Spinal cord (tissue), 10 donors: Measurements from ENCODE around the gene CANX. TPM values are rescaled to one million over a fixed set of nuclear protein-coding genes. Genes with fewer than 3 reads are reported as not detected.
"Not testable (repeated sequence)": the region's sequence is repeated elsewhere in the genome, so short reads cannot be mapped to it uniquely, and the experiment has no call there.

ENCODE experiments used
- DNase-seq, 6 donors: peaks; one replicate each; pipeline versions ENCODE4 v3.0.0 to v3.0.0-alpha.2; 2013 to 2015; ENCODE audit warnings: low spot score in 6 of 6, low read depth in 4 of 6
- H3K27ac ChIP-seq: one replicate; pipeline ENCODE4 v1.5.1; 2013; ENCODE audit warnings: low read depth, low read length, control low read depth
- H3K27me3 ChIP-seq: one replicate; pipeline ENCODE4 v1.6.1; 2013; ENCODE audit warnings: low read length; ENCODE audit not compliant: control insufficient read depth, insufficient read depth
- H3K36me3 ChIP-seq: one replicate; pipeline ENCODE4 v1.6.1; 2013; ENCODE audit warnings: low read length; ENCODE audit not compliant: control insufficient read depth, insufficient read depth
- H3K4me1 ChIP-seq: one replicate; pipeline ENCODE4 v1.6.1; 2013; ENCODE audit warnings: low read length; ENCODE audit not compliant: control insufficient read depth, insufficient read depth
- H3K4me3 ChIP-seq: one replicate; pipeline ENCODE4 v1.5.1; 2013; ENCODE audit warnings: low read depth, low read length, control low read depth
- H3K9me3 ChIP-seq: one replicate; pipeline ENCODE4 v1.6.1; 2013; ENCODE audit warnings: low read length; ENCODE audit not compliant: control insufficient read depth, insufficient read depth
- WGBS: methylation state at CpG from one replicate; pipeline ENCODE4 v1.1.5; 2013; ENCODE audit warnings: missing lambda C conversion rate; ENCODE audit not compliant: insufficient coverage; 5-methylcytosine and 5-hydroxymethylcytosine counted together
- polyA plus RNA-seq, 2 donors: library from polyadenylated mRNA; unstranded; fragments of 120-200 nt; gene quantifications; one replicate each; pipeline ENCODE4 v1.2.1, GENCODE V29; 2013; ENCODE audit not compliant: insufficient read length in 2 of 2
- total RNA-seq, 2 donors: library from RNA; depleted of rRNA in 1 of 2; stranded (reverse); fragments of 120-200 nt in 1 of 2; fragments of >200 nt in 1 of 2; gene quantifications; one replicate each; pipeline versions ENCODE4 v1.2.3 to v1.2.4, GENCODE V29; 2013 to 2014
- donor health status: healthy.

Gene CANX
- total and polyA plus RNA-seq, 4 donors = 380 to 537 (median 472) TPM

DNA sequence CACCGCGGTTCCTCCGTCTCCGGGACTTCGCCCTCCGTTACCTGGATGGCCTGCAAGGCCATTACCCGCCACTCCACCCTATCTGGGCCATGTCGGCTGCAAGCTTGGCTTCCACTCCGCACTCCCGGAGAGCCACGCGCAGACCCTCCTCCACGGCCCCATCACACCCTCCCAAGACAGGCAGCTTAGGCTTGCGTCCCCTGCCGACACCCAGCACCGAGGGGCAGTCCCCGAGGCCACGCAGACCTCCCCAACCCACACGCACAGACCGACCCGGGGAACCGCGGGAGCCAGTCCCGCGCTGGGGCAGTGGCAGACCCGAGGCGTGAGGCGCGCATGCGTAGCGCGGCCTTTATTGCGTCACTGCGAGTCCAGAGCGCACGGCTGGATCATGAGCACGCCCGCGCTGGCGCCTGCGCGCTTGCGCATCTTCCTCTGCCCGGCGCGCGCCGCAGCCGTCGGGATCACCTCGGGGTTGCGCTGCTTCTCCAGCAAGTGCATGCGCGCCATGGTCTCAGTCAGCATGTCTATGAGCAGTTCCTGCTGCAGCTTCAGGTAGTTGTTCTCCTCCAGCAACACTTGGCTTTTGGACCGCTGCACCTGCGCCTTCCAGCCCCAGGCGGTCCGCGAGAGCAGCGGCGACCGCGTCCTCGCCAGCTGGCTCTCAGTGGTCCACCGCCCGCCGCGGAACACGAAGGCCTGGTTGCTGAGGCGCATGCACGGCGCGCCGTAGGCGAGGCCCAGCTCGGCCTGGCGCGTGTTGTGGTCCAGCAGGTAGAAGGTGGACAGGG, 20.3 kb upstream of the CANX start:
- peak overlapping the region; percentile 93 for H3K27ac ChIP-seq
- peak; percentile 92 to 99 (median 95) for DNase-seq
- under 1% methylated on average over 78 of the region's 78 CpGs for WGBS

GRCh38 chr5:179679014-179679674, 19.6 kb upstream of the CANX start:
- H3K36me3 ChIP-seq = peaks cover 5% of the 10 kb centered on the region
- H3K27me3 ChIP-seq = no peaks in the 10 kb centered on the region
- WGBS = 12% methylated on average over 37 of the region's 41 CpGs
- H3K27ac ChIP-seq = peak overlapping the region; percentile 93
- H3K4me3 ChIP-seq = peak overlapping the region; percentile 99
- no peaks in the 10 kb centered on the region for H3K9me3 ChIP-seq
- DNase-seq = peak in 5 of 6 donors; percentile 39 to 91 (median 64)
- H3K4me1 ChIP-seq = peaks cover 29% of the 10 kb centered on the region

More for the DNA sequence above, 20.3 kb upstream of the CANX start:
- Histone ChIP-seq H3K9me3 (no peaks in the 10 kb centered on the region), H3K4me1 (peaks cover 29% of the 10 kb centered on the region), H3K36me3 (peaks cover 5% of the 10 kb centered on the region), H3K27me3 (no peaks in the 10 kb centered on the region), H3K4me3 (peak overlapping the region; percentile 99)

DNA sequence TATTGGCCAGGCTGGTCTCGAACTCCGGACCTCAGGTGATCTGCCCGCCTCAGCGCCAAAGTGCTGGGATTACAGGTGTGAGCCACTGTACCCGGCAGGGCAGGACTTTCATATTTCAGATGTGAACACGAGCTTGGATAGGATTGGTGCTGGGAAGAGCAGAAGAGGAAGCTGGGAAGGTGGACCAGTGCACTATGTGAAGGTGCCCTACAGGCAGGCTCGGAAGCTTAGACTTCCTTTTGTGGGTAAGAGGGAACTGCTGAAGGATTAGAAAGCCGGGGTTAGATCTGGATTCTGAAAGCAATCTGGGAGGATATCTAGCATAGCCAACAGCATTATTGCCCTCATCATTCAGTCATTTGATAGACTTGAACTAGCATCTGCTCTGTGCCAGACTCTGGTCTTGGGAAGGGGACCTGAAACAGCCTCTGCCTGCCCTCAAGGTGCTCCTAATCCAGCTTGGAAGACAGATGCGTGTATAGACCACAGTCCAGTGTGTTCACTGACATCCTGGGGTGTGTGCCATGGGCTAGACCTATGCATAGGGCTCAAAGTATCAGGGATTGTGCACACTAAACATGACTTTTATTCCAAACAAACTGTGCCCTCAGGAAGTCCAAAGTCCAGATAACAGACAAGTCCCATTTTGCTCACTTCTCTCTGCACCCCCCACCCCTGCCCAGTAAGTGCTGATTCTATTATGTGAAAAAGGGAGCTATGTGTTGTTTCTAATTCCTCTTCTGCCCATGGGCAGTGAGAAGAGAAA, 18.6 kb upstream of the CANX start:
- peaks cover 5% of the 10 kb centered on the region for H3K36me3 ChIP-seq
- no peak for DNase-seq
- H3K27me3 ChIP-seq = no peaks in the 10 kb centered on the region
- no peak overlapping the region for H3K4me3 ChIP-seq
- 95% methylated on average over 8 of the region's 9 CpGs for WGBS
- H3K4me1 ChIP-seq = peaks cover 29% of the 10 kb centered on the region
- H3K27ac ChIP-seq = no peak overlapping the region
- H3K9me3 ChIP-seq = no peaks in the 10 kb centered on the region

DNA sequence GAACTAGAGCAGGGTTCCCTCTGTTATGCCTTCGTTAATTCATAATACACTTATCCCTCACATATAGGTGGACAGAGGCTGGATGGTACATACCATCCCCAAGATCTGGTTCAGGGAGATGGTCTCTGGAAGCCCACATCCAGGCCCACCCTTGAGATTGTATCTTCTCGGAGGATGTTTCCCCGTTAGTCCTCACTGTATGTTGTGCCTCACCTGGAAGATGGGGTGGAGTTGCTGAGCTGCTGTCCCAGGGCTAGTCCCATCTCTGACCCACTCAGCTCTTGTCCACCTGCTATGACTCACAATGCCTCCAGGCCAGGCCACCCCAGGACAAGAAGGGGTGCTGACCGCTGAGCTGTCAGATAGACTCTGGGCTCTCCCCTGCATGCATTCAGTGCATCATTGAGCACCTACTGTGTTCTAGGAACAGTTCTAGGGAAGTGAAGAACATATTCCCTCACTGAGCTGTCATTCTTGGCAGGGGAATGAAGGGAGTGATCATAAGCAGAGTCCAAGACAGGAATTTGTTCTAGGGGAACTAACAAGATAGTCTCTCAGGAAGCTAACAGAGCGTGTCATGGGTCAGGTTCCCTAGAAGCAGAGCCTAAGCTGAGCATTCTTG, 17.9 kb upstream of the CANX start, which contains the start of gene CBY3:
Gene CBY3 (minus strand): TSS at position 255 of the 622 bp plus-strand sequence. CDS start 116 bp downstream, at position 139.
- DNase-seq = no peak
- H3K27ac ChIP-seq = no peak within 1 kb of the TSS
- H3K4me3 ChIP-seq = no peak within 1 kb of the TSS
- 86% methylated on average over 2 of the region's 5 CpGs for WGBS
- H3K4me1 ChIP-seq = peaks cover 29% of the 10 kb centered on the region
- H3K36me3 ChIP-seq = peaks cover 5% of the 10 kb centered on the region
- no peaks in the 10 kb centered on the region for H3K9me3 ChIP-seq
- H3K27me3 ChIP-seq = no peaks in the 10 kb centered on the region

DNA sequence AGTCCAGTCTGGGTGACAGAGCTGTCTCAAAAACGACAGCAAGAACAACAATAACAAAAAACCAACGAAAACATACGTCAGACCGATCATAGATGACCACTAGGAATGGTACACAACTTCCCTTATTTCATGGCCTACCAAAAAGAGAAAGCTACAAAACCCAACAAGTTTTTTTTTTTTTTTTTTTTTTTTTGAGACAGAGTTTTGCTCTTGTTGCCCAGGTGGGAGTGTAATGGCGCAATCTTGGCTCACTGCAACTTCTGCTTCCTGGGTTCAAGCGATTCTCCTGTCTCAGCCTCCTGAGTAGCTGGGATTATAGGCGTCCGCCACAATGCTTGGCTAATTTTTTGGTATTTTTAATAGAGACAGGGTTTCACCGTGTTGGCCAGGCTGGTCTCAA, 9.6 kb upstream of the CANX start:
- 80% methylated on average over 2 of the region's 9 CpGs for WGBS

GRCh38 chr5:179694561-179694960, 4.2 kb upstream of the CANX start:
- H3K4me3 ChIP-seq = no peak overlapping the region
- peaks cover 11% of the 10 kb centered on the region for H3K4me1 ChIP-seq
- H3K36me3 ChIP-seq = no peaks in the 10 kb centered on the region
- no peak for DNase-seq
- H3K27me3 ChIP-seq = no peaks in the 10 kb centered on the region
- WGBS = 94% methylated on average over 5 of the region's 6 CpGs
- H3K9me3 ChIP-seq = no peaks in the 10 kb centered on the region
- H3K27ac ChIP-seq = no peak overlapping the region

More for the DNA sequence above, 9.6 kb upstream of the CANX start:
- not testable (repeated sequence) for H3K9me3 ChIP-seq, H3K36me3 ChIP-seq, H3K27me3 ChIP-seq, H3K4me3 ChIP-seq, H3K27ac ChIP-seq, H3K4me1 ChIP-seq, DNase-seq

DNA sequence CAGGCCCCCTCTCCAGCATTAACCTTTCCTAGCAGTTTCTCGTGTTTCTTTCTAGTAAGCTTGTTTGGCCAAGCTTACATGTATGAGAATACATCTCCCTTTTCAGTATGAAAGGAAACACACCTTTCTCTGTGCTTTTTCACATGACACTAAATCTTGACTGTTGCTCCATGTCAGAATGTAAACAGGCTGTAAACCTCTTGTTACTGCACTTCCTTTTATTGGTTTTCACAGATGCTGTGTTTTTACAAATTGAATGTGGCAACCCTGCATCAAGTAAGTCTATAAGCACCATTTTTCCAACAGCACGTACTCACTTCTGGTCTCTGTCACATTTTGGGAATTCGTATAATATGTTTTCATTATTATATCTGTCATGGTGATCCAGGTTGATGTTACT, 2.2 kb upstream of the CANX start:
- no peak overlapping the region for H3K4me3 ChIP-seq
- H3K9me3 ChIP-seq = no peaks in the 10 kb centered on the region
- no peak overlapping the region for H3K27ac ChIP-seq
- no CpG with 5 or more reads among the region's 3 CpGs for WGBS
- peaks cover 10% of the 10 kb centered on the region for H3K36me3 ChIP-seq
- no peaks in the 10 kb centered on the region for H3K27me3 ChIP-seq
- peaks cover 17% of the 10 kb centered on the region for H3K4me1 ChIP-seq
- DNase-seq = no peak

GRCh38 chr5:179697108-179697507, 1.7 kb upstream of the CANX start:
- Histone ChIP-seq H3K4me3 (no peak overlapping the region), H3K36me3 (peaks cover 15% of the 10 kb centered on the region), H3K4me1 (peaks cover 17% of the 10 kb centered on the region), H3K27ac (no peak overlapping the region), H3K9me3 (no peaks in the 10 kb centered on the region), H3K27me3 (no peaks in the 10 kb centered on the region)
- no peak for DNase-seq
- 100% methylated on average over 1 of the region's 2 CpGs for WGBS

DNA sequence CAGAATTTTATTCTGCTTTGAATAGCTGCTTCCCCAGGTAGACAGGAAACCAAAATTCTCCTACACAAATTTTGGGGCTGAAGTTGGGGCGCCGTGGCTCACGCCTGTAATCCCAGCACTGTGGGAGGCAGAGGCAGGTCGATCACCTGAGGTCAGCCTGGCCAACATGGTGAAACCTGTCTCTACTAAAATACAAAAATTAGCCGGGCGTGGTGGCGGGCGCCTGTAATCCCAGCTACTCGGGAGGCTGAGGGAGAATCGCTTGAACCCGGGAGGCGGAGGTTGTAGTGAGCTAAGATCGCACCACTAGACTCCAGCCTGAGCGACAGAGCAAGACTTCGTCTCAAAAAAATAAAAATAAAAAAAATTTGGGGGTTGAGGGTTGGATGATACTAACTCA, 1.2 kb upstream of the CANX start:
- DNase-seq, H3K27me3 ChIP-seq, H3K9me3 ChIP-seq: not testable (repeated sequence)
- peak overlapping the region; percentile 81 for H3K4me3 ChIP-seq
- H3K27ac ChIP-seq = peak overlapping the region; percentile 95
- H3K36me3 ChIP-seq = peaks cover 17% of the 10 kb centered on the region
- peaks cover 17% of the 10 kb centered on the region for H3K4me1 ChIP-seq
- 100% methylated on average over 4 of the region's 15 CpGs for WGBS
